ENCODE measurements around the gene DHX57.

DNA sequence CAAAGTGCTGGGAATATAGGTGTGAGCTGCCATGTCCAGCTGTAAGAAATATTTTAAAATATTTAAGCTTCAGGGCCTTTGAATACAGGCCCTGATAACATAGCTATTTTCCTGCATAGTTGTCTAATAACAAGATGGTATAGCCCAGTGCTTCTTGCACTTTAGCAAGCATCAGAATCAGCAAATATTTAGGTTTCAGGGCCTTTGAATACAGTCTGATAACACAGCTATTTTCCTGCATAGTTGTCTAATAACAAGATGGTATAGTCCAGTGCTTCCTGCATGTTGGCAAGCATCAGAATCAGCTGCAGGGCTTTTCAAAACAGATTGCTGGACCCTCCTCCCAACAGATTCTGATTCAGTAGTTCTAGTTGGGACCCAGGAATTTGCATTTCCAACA, 92.1 kb downstream of the DHX57 start:
- TF ChIP-seq POLR2A (IDR thresholded peaks at IDR 0.05; ENCODE audit: low read depth, low read length): no peak
- no peak for TF ChIP-seq POLR2AphosphoS5 (IDR thresholded peaks at IDR 0.05; ENCODE audit: low read depth, low read length)
- no peak for TF ChIP-seq TAF1 (IDR thresholded peaks at IDR 0.05; ENCODE audit: borderline replicate concordance, low read depth, low read length)
